Activated CD4-positive, alpha-beta T cell treated with anti-CD3 and anti-CD28 coated beads for 24 hours (primary cell): ENCODE measurements around the gene RCAN2.

Source experiments
- DNase-seq, 2 donors: peaks; one replicate each; pipeline ENCODE4 v3.0.0-alpha.2; 2020; ENCODE audit warnings: low read depth in 2 of 2

RCAN2 gene

DNA sequence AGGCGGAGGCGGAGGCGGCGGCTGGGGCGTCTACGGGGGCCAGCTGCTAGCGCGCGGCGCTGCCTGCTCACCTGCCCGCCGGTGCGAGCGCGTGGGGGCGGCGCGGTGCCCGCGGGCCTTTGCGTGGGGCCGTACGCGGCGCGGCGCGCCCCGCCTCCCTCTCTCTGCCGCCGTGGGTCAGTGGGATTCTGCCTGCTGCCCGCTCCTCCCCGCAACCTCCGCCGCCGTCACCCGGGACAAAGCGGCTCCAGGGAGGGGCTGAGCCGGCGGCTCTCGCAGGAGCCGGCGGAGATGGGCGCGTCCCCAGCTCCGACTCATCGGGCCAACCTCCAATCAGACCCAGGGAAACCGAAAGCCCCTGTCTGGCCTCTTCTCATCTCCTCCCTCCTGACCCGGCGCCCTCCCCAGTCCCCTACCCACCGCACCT is at the start of gene RCAN2:
RCAN2 (minus strand) TSS at position 249 of the 427 bp plus-strand sequence.
- peak in 1 of 2 donors; percentile 3 for DNase-seq

DNA sequence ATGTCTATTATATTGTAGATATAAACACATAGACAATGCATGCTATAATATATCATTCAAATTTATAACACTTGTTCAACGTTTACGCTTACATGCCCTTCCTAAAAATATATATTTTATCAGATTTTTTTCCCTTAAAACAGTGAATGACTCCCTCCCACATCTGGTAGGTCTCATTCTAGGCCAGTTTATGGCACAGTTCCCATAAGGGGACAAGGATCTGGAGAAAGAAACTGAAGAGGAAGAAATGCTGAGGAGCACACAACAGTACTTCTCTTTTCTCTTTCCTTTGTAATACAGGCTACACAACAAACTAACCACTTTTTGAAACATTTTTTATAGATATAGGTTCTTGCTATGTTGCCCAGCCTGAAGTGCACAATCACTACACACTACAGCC is 48.6 kb upstream of the RCAN2 start:
- no peak for DNase-seq

DNA sequence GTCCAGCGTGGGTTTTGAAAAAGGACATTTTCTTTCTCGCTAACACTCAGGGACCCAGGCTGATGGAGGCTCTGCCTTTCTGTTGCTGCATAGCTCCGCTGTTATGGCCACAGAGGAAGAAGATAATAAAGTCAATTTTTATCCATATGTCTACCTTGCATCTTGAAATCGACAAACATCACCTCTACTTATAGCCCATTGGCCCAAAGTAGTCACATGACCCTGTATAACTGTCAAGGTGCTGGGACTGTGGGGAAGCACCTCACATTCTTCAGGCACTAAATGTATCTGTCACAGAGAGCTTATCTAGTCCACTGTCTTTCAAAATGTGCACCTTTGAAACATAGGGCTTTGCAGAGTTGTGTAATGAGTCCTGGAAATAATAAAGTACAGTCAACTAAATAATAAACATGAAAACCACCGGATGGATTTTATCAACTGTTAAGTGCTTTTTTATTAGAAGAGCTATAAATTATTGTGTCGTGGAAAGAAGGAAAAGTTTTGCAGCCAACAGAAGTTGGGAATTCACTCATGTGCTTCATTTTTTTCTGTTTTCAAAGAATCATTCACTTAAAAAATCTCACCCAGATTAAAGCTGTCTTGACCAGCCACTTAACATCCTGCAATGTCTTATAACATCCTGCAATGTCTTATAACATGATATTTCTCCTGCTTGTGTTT is 47.7 kb upstream of the RCAN2 start:
- no peak for DNase-seq

DNA sequence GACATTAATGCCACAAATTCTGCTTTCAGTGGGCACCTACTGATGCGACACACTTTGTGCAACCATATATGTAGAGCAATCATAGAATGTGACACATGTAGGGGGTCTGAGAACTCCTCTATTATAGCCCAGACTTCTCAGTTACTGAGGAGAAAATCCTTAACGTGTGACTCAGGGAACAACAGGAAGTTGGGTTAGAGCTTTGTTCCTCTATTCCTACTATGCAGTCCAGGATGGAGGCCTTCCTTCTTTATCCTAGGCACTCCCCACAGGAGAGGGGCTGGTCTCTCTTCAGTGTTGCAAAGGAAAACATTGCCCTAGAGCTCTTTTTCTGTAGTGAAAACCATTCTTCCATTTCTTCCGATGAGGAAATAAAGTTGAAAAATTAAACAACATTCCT is 39.6 kb upstream of the RCAN2 start:
- no peak for DNase-seq

DNA sequence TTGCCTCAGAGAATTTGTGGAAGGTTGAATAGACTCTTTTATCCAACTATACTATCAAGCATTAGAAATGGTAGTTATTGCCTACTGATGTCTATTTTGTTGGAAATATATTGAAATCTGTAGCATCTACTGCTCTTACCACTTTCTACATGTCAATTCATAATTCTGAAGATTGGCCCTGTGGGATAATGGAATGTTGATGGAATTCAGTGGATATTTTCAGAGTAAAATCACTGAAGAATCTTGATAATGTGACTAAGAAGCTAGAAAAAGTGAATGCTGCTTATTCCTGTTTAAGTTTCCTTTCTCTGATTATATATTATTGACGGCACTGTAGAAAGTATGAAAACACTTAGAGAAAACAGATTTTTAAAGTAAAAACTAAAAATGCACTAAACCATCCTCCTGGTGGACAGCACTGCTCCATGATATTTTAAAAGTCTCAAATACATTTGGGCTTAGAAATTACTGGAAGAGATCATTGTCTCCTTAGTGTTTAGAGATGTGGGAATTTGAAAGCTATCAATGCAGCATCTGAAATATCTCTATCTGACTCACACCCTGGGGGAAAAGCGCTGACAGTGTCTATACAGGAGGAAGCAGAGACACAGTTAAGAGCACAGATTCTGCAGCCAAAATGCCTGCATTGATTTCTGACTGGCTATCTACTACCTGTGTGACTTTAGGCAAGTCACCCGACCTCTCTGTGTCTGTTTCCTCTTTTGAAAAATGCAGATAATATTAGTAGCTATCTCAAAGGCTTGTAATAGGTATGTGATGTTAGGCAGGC is 37.9 kb upstream of the RCAN2 start:
- DNase-seq, result no peak

DNA sequence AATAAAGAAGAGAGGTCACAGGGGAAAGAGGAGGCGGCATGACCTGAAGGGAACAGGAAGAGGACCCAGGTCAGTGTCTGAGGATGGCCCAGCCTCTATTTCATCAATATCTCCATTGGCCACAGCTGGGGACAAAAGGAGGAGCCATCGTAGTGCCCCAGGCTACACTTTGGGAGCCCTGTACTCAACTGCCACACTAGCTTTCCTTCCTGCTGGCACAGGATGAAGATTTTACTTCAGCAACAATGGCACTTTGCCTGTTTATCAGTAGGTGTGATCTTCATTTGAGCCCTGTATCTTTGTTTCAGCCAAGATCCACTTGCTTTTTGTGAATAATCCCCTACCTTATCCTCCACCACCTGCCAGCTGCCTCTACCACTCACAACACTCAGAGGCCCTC is 35.4 kb upstream of the RCAN2 start:
- DNase-seq, result no peak

DNA sequence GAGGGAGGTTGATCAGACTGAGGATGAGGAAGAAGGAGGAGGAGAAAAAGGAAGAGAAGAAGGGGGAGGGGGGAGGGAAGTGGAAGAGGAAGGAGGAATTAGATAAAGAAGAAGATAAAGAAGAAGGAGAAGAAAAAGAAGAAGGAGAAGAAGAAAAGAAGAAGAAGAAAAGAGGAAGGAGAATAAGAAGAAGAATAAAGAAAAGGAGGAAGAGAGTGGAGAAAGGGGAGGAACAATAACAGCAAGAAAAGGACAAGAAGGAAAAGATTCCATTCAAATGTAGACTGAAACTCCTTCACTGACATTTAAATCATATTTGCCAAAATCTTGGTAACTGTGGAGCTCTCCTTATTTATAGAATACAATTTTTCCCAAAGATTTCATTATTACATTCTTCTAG is 34.3 kb upstream of the RCAN2 start:
- no peak for DNase-seq

DNA sequence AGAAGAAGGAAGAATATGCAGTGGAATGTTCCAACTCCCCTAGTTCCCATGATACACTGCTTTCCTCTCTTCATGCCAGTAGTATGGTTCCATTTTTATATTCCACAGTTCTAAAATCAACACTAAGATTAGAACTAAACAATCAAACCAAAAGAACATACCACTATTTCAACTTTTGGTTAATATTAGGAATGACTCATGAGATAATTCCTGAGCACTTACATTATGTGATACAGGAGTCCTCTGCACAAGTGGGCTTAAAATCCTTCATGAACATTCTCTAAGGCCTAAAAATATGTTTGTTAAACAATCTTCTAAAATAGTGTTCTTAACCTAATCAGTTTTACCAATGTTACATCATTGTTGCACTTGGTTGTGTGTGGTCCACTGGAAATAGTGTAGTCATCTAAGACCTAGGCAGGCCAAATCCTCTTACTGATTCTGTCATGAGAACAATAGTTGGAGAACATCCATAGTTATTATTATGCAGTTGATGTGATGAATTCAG is 30.3 kb upstream of the RCAN2 start:
- DNase-seq, result no peak

DNA sequence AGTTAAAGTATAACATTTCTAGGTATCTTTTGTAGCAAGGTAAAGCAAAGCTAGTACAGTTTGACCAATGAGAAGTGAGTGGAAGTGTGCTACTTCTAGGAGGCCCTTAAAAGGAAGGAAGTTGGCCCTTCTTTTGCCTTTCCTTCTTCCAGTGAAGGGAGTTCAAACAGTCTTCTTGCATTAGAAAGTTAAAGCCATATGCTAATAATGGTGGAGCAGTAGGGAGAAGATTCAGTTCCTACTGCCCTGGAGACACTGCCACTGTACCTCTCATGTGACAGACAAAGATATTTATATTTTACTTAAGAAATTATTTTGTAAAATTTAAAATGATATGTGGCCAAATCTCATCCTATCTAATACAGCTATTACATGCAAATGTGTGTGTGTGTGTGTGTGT is 26.0 kb upstream of the RCAN2 start:
- no peak for DNase-seq

DNA sequence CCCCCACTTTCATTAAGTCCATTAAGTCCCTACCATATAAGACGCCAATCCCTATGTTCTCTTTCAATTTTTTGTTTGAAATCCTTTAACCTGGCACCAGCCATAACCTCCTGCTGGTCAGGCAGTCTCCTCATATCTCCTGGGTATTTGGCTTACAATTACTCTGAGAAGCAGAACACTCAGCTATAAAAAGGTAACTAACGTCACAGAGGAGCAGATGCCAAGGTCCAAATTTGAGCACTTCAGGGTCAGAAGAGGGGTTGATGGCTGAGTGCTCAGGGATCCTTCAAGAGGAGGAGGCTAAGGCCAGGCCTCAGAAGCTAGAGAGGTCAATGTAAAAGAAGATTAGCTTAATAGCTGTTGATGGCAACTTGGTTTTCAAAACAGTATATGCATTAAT is 22.3 kb upstream of the RCAN2 start:
- no peak for DNase-seq

DNA sequence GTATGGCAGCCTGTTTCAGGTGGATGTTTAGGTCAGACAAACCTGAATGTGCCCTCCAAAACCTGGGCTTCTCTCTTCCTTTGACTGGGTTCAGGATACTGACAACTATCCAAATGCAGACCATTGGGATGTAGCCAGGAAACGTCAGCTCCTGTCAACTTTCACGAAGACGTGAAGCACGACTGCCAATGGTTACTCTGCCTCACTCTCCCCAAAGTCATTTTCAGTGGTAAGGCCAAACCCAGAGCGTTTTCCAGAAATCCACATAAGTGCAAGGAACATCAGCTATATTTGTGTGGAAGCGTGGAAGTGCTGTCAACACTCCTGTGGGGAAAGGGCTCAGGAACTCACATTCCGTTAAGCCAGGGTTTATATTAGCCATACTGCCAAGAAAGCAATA is 20.1 kb upstream of the RCAN2 start:
- no peak for DNase-seq

DNA sequence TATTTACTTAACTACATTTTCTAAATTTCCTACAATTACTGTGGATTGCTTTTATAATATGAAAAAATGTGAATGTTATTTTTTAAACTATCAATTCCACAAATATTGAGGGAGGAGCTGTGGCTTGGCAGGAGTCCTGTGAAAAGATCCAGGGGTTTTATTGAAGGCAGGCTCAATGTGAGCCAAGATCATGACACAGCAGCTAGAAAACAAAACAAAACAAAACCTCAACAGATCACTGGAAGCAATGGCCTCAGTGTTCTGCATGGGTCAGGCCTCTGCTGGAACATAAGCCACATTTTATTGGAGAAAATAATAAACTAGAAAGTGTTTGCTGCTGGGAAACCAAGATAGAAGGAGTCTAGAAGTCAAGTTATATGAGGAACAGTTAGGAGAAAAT is 19.4 kb upstream of the RCAN2 start:
- DNase-seq, result no peak

DNA sequence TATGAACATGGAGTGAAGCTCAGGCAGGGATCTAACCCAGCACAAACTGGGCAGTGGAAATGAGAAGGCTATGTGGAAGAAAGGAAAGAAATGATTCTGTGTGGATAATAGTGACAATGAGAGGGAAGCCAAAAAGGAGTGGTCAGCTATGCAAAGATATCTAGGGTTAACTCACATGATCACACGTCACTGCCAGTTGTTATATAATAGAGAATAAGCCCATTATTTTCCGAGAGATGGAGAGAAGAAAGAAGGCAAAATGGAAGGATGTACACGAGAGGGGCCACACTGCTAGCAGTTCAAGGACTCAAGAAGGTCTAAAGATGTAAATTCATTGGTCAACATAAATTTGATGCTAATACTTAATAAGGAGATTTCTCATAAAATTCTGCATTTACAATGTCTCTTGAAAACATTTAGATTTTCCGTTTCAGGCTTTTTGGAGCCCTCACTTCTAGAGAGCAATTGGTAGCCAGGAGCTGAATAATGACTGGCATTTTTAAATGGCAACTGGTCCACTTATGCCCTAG is 18.8 kb upstream of the RCAN2 start:
- DNase-seq, result no peak

DNA sequence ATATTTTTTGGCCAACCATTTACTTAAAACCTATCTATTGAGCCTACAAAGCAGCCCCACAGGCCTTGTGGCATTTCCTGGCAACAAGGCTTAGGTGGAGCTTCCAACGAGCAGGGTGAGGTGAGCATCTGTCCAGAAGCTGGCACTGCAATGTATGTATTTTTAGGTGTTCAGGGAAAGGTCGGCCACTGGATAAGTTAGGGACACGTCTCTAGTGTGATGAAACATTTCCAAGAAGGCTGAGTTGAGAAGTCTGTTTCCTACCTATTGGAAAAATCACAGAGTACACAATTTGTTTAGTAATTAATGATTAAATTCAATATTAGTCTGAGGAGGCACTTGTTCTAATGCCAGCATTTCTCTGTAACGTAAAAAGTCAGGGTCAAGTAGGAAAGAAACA is 17.8 kb upstream of the RCAN2 start:
- DNase-seq, result no peak

DNA sequence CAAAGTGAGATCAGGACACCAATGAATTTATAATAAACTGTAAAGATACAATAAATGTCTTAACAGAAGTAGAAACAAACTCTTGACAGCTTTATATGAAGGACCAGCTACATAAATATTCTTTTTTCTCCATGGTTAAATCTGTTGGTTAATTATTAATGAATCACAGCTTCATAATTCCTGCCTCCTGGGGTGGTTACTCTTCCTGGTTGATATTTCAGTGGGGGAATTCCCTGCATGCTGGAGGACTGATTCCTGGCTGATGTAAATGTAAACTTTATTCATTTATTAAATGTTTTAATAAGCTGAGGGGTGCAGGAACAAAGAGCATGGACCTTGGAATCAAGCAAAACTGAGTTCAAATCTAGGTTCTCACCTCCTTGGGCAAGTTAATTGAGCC is 16.2 kb upstream of the RCAN2 start:
- no peak for DNase-seq

DNA sequence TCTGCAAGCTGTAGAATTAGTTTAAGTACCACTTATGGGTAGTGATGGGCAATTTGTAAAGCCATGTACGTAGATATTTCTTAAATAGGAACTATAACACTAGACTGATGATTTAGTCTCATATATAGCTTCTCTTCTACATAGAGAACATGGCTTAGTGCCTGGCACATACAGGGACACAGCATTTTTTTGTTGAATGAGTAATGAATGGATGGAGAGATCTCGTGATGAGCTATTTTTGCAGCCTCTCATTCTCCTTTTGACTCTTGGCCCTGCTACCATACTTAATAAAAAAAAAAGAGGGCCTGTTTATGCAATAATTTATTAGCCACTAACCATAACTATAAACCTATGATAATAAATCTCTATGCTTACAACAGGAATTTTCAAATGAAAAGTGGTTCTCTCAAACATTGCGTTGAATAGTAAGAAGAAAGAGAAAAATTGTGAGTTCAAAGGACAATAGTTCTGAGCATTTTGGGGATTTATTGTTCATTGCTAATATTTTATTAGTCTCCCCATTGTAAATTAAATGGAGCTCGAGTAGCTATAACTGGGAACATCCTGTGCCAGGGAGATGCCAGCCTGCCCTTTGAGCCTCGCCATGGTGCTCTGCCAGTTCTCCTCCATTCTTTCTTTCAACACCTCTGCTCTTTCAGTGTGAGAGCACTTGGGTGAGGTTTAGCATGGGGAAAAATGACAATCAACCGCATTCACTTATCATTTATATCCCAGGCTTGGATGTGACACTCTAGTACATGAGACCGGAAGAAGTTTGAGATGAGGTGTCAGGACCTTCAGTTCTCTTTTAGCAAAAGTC is 14.7 kb upstream of the RCAN2 start:
- DNase-seq, result no peak

DNA sequence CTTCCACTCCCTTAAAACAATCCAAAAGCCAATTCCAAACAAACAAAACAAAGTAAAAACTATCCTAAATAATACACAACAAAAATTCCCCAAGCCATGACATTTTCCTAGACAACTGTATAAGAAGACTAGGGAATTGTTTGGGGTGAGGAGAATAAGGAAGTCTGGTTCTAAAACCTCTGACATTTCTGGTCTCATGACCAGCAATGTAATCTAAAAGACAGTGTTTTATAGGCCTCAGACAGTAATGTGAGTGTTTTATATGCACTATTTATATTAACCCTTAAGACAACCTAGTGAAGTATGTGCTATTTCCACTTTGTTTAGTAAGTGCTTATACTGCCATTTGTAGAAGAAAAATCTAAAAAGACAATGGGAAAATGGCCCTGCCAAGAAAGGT is 13.0 kb upstream of the RCAN2 start:
- no peak for DNase-seq

DNA sequence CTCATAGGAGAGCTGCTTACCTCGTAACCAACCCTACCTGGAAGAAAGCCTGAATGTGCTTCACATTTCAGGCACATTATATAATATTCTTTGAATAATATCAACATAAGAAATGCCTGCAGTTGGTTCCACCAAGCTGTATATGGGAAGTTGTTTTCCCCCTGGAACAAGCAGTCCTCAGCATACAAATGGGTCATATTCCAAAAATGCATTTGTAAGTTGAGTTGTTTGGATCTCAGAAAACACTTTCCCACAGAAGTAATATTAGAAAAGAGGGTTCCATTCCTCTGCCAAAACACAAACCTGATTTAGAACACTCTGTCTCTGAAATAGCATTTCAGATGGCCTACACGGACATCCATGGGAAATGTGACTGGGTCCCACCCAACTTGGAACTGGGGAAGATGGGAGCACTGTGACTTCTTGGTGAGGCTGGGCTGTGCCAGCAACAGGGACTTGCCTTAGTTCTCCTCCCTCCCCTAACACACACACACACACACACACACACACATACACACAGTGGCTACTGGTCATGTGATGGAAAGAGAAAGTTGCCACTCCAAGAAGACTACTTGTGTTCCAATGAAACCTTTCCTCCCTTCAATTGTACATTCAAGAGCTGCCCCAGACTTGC is 11.4 kb upstream of the RCAN2 start:
- DNase-seq, result no peak

DNA sequence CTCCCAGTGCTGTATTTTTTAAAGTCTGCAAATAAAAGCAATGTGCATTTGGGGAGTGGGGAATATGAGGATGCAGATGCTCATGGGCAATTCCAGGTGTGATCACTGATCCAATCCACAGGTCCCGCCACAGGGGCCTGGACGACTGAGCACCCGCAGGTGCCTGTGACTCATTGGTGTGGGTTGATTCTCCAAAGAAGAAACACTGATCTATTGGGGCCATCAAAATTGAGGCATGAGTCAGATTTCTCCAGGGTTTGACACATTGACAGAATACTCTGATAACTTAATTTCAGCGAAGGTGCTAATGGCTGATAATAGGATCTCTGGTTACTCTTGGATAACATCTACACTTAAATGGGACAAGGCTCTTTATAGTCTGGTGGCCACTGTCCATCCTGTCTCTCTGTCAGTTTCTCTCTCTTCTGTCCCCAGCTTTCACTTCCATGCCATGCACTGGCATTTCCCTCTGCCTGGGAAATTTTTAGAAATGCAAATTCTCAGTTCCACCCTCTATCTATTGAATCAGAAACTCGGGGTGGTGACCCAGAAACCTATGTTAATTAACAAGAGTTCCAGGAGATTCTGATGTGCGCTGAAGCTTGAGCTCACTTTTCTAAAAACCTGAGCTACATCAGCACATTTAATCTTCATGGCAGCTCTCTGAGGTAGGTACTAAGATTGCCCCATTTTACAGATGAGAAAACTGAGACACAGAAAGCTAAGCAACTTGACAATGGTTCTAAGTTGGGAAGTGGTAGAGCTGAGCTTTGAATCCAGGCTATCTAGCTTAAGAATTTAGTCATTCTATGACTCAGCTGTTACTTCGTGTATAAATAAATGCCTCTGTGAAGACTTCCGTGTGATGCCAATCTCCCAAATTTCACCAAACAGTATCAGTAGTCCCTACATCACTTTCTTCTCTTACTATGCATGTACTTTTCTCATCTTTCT is 10.2 kb upstream of the RCAN2 start:
- DNase-seq, result no peak

DNA sequence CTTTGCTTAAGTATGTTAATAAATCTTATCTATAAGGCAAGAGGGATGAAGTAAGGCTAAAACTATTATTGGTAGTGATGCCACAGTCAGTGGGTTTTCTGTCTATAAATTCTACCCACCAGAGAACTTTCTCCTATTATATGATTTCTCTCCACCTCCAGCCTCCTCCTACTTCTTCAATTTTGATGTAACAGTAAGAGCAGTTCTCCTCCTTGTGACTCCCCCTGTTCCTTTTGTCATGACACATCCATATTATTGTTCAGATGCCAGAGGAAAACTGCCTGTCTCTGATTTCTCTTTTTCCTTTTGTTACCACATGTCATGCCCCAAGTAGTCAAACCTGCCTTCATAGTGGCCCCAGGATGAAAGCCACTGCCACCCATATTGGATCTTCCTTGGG is 9.1 kb upstream of the RCAN2 start:
- no peak for DNase-seq
